GM21825 (cell line): Measurements from ENCODE around the gene SLC26A4.

Experiments
- ATAC-seq: cut with Tn5 transposase; IDR thresholded peaks from one replicate; pipeline ENCODE4 v1.9.1; 2021; ENCODE audit warnings: mild to moderate bottlenecking, moderate library complexity; ENCODE audit not compliant: unreplicated experiment

SLC26A4 gene

GRCh38 chr7:107743567-107744344 lies 83.1 kb downstream of the SLC26A4 start, which contains the start of gene CBLL1:
Gene CBLL1, plus strand, starts transcription at chr7:107744142. Its CDS starts 22 bp downstream, at chr7:107744164.
- peak; percentile 91 for ATAC-seq

GRCh38 chr7:107744345-107744750 lies 83.7 kb downstream of the SLC26A4 start:
- peak; percentile 28 for ATAC-seq

DNA sequence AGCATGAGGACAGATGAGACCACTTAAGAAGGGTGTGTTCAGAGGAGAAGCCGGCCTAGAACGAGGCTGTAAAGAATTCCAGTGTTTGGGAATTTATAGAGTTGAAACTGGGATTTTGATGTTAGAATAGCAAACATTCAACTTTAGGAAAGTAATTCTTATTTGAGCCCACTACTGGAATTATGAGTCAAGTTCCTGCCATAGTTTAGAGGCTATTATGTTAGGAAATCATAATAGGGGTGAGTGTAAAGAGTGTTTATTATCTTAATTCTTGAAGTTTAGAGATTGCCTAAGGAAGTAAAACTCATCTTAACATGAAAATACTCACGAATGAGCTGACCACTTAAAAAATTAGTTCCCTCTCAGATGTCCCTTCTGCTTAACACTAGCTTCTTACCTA lies 85.4 kb downstream of the SLC26A4 start:
- no peak for ATAC-seq

GRCh38 chr7:107751113-107751512 lies 90.5 kb downstream of the SLC26A4 start:
- no peak for ATAC-seq

- ATAC-seq: no peak
These were observed 94.0 kb downstream of the SLC26A4 start for GRCh38 chr7:107754642-107755041.

DNA sequence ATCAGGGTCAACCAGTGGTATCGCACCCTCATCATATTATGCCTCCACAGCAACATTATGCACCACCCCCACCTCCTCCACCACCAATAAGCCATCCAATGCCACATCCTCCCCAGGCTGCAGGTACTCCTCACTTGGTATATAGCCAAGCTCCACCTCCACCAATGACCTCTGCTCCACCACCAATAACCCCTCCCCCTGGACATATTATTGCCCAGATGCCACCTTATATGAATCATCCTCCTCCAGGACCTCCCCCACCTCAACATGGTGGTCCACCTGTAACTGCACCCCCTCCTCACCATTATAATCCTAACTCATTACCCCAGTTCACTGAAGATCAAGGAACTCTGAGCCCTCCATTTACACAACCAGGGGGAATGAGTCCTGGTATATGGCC lies 98.0 kb downstream of the SLC26A4 start:
- no peak for ATAC-seq

DNA sequence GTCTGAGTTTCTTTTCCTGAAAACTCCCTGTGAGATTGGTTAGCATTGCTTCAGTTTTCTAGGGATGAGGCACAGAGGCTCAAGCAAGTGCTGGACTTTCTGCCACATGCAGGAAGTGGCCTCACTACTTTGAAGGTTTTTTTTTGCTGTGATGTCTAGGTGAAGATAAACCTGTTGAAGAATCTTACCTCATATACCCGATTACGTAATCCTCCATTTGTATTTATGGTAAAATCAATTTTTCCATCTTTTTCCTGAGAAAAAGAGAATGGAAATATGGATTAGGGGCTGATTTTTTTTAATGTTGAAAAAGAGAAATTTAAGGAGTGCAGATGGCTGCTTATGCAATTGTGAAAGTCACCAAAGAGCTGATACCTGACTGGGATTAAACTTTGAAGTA lies 106.8 kb downstream of the SLC26A4 start:
- no peak for ATAC-seq
